ENCODE data around the gene CHD9.

Gene CHD9

GRCh38 chr16:53337294-53337693 lies 282.5 kb downstream of the CHD9 start:
- no peak for DNase-seq
- no peaks in the 10 kb centered on the region for H4K20me1 ChIP-seq (ENCODE audit: insufficient read depth, low read length)
- no peaks in the 10 kb centered on the region for H3K9me2 ChIP-seq (replicated peaks; ENCODE audit: insufficient read depth, low read length)
- H2AFZ ChIP-seq (ENCODE audit: low read length), result no peak overlapping the region
- H3K4me1 ChIP-seq (ENCODE audit: low read length), result no peaks in the 10 kb centered on the region
- no peak overlapping the region for H3K27ac ChIP-seq (ENCODE audit: low read length)
- no peaks in the 10 kb centered on the region for H3K9me3 ChIP-seq (replicated peaks; ENCODE audit: insufficient read depth, low read length)
- H3K27me3 ChIP-seq (replicated peaks; ENCODE audit: insufficient read depth, low read length), result no peaks in the 10 kb centered on the region
- H3K9ac ChIP-seq (ENCODE audit: low read length), result no peak overlapping the region
- H3F3A ChIP-seq (ENCODE audit: insufficient read depth, low read length), result no peaks in the 10 kb centered on the region
- no peaks in the 10 kb centered on the region for H3K36me3 ChIP-seq (replicated peaks; ENCODE audit: insufficient read depth, low read length)
- H3K4me2 ChIP-seq (ENCODE audit: low read depth, low read length), result no peak overlapping the region
- no peaks in the 10 kb centered on the region for H3K79me2 ChIP-seq (ENCODE audit: low read length)
- TF ChIP-seq EZH2phosphoT487 (IDR thresholded peaks at IDR 0.05; ENCODE audit: low read length) (no peak), EZH2 (optimal IDR thresholded peaks at IDR 0.05; ENCODE audit: low read depth, low read length) (no peak), CTCF (IDR thresholded peaks at IDR 0.05; ENCODE audit: low read length) (no peak)
- H3K4me3 ChIP-seq (ENCODE audit: low read length), result no peak overlapping the region

GRCh38 chr16:53341792-53342191 lies 287.0 kb downstream of the CHD9 start:
- no peak overlapping the region for H3K27ac ChIP-seq (ENCODE audit: low read length)

GRCh38 chr16:53355064-53355463 lies 300.3 kb downstream of the CHD9 start:
- DNase-seq, result no peak
- Histone ChIP-seq H4K20me1 (ENCODE audit: insufficient read depth, low read length) (no peaks in the 10 kb centered on the region), H3K27ac (ENCODE audit: low read length) (no peak overlapping the region), H3K4me2 (ENCODE audit: low read depth, low read length) (no peak overlapping the region), H3K4me1 (ENCODE audit: low read length) (no peaks in the 10 kb centered on the region), H3K27me3 (replicated peaks; ENCODE audit: insufficient read depth, low read length) (no peaks in the 10 kb centered on the region), H3K9ac (ENCODE audit: low read length) (no peak overlapping the region), H3F3A (ENCODE audit: insufficient read depth, low read length) (no peaks in the 10 kb centered on the region), H3K9me2 (replicated peaks; ENCODE audit: insufficient read depth, low read length) (no peaks in the 10 kb centered on the region), H3K36me3 (replicated peaks; ENCODE audit: insufficient read depth, low read length) (no peaks in the 10 kb centered on the region), H3K79me2 (ENCODE audit: low read length) (no peaks in the 10 kb centered on the region), H3K4me3 (ENCODE audit: low read length) (no peak overlapping the region), H3K9me3 (replicated peaks; ENCODE audit: insufficient read depth, low read length) (no peaks in the 10 kb centered on the region), H2AFZ (ENCODE audit: low read length) (no peak overlapping the region)
- TF ChIP-seq EZH2phosphoT487 (IDR thresholded peaks at IDR 0.05; ENCODE audit: low read length), result no peak

More at GRCh38 chr16:53341792-53342191, 287.0 kb downstream of the CHD9 start:
- Histone ChIP-seq H3K4me2 (ENCODE audit: low read depth, low read length) (no peak overlapping the region), H3K36me3 (replicated peaks; ENCODE audit: insufficient read depth, low read length) (no peaks in the 10 kb centered on the region), H3K4me1 (ENCODE audit: low read length) (no peaks in the 10 kb centered on the region), H3K27me3 (replicated peaks; ENCODE audit: insufficient read depth, low read length) (no peaks in the 10 kb centered on the region), H3K9me2 (replicated peaks; ENCODE audit: insufficient read depth, low read length) (no peaks in the 10 kb centered on the region), H3K4me3 (ENCODE audit: low read length) (no peak overlapping the region), H3F3A (ENCODE audit: insufficient read depth, low read length) (no peaks in the 10 kb centered on the region), H2AFZ (ENCODE audit: low read length) (no peak overlapping the region), H3K9me3 (replicated peaks; ENCODE audit: insufficient read depth, low read length) (no peaks in the 10 kb centered on the region), H4K20me1 (ENCODE audit: insufficient read depth, low read length) (no peaks in the 10 kb centered on the region), H3K9ac (ENCODE audit: low read length) (no peak overlapping the region), H3K79me2 (ENCODE audit: low read length) (no peaks in the 10 kb centered on the region)
- TF ChIP-seq CTCF (IDR thresholded peaks at IDR 0.05; ENCODE audit: low read length), result no peak
- DNase-seq, result no peak

- H3K9me2 ChIP-seq (replicated peaks; ENCODE audit: insufficient read depth, low read length), result no peaks in the 10 kb centered on the region
- H3K9ac ChIP-seq (ENCODE audit: low read length), result no peak overlapping the region
- no peaks in the 10 kb centered on the region for H3F3A ChIP-seq (ENCODE audit: insufficient read depth, low read length)
- no peak overlapping the region for H3K4me2 ChIP-seq (ENCODE audit: low read depth, low read length)
- H3K4me1 ChIP-seq (ENCODE audit: low read length), result no peaks in the 10 kb centered on the region
- no peak overlapping the region for H3K27ac ChIP-seq (ENCODE audit: low read length)
- no peaks in the 10 kb centered on the region for H4K20me1 ChIP-seq (ENCODE audit: insufficient read depth, low read length)
- H3K4me3 ChIP-seq (ENCODE audit: low read length), result no peak overlapping the region
- H2AFZ ChIP-seq (ENCODE audit: low read length), result no peak overlapping the region
- no peaks in the 10 kb centered on the region for H3K79me2 ChIP-seq (ENCODE audit: low read length)
- TF ChIP-seq EZH2 (optimal IDR thresholded peaks at IDR 0.05; ENCODE audit: low read depth, low read length) (no peak), EZH2phosphoT487 (IDR thresholded peaks at IDR 0.05; ENCODE audit: low read length) (no peak), CTCF (IDR thresholded peaks at IDR 0.05; ENCODE audit: low read length) (no peak)
- no peaks in the 10 kb centered on the region for H3K9me3 ChIP-seq (replicated peaks; ENCODE audit: insufficient read depth, low read length)
- H3K27me3 ChIP-seq (replicated peaks; ENCODE audit: insufficient read depth, low read length), result no peaks in the 10 kb centered on the region
- H3K36me3 ChIP-seq (replicated peaks; ENCODE audit: insufficient read depth, low read length), result no peaks in the 10 kb centered on the region
- no peak for DNase-seq
Observed at GRCh38 chr16:53356478-53357207, 301.9 kb downstream of the CHD9 start.

Data from MM.1S (cell line).